ENCODE measurements around the gene MOB3C.

Gene MOB3C

GRCh38 chr1:46569884-46570725 is 46.5 kb downstream of the MOB3C start:
- no peak for DNase-seq

- no peak for DNase-seq
Observed at GRCh38 chr1:46569116-46569515, 47.5 kb downstream of the MOB3C start.

GRCh38 chr1:46568461-46568891 is 48.1 kb downstream of the MOB3C start:
- DNase-seq, result no peak

- no peak for DNase-seq
Observed at GRCh38 chr1:46563341-46563740, 53.3 kb downstream of the MOB3C start.

- no peak for DNase-seq
Observed at GRCh38 chr1:46562498-46562897, 54.1 kb downstream of the MOB3C start.

- DNase-seq, result no peak
Observed at GRCh38 chr1:46558966-46559365, 57.6 kb downstream of the MOB3C start.

GRCh38 chr1:46558141-46558963 is 58.3 kb downstream of the MOB3C start:
- DNase-seq, result no peak

Data from GF-D8 (cell line).